Vagina (tissue), 2 donors: ENCODE results near the gene RAD9A.

ENCODE experiments used
- POLR2A ChIP-seq, 2 donors: fragments of 450-650 bp; IDR thresholded peaks; one replicate each; pipeline ENCODE4 v1.6.1; 2017; ENCODE audit warnings: antibody characterized with exemption in 2 of 2, mild to moderate bottlenecking in 2 of 2, moderate library complexity in 2 of 2
- TF ChIP-seq, protein P1 (sequence below), 3 experiments: fragments of 450-650 bp in 2 of 3; fragments of 200-600 bp in 1 of 3; sonication (generic) in 1 of 3; IDR thresholded peaks; one replicate each; pipeline ENCODE4 v1.5.1; 2017 to 2019; ENCODE audit warnings: antibody characterized with exemption in 3 of 3, mild to moderate bottlenecking in 2 of 3, moderate library complexity in 2 of 3

DNA sequence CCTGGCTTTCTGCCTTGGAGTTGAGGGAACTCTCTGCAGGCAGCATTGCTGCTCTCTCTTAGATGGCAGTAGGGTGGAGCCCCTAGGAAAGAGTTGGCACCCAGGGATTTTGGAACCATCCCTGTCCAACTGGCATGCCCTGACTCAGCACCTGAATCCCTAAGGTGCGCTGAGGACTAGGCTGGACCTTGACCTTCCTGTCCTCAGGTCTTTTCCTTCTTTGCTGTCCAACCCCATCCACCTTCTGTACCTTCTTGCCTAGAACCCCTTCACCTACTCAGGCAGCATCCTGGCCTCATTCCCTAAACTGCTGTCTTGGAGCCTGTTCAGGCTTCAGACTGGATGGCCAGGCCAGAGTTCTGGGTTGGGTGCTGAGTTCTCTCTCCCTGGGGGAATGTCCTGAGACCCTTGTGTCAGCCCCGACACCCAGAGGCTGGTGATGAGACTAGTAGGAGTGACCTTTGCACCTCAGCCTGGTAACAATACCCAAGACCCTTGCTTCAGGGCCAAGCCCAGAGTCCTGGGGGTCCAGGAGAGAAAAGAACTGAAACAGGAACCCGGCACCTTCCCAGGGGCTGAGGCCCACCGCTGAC, 35.9 kb upstream of the RAD9A start:
- TF ChIP-seq POLR2A (IDR thresholded peaks at IDR 0.05): no peak
- TF ChIP-seq, protein P1, sequence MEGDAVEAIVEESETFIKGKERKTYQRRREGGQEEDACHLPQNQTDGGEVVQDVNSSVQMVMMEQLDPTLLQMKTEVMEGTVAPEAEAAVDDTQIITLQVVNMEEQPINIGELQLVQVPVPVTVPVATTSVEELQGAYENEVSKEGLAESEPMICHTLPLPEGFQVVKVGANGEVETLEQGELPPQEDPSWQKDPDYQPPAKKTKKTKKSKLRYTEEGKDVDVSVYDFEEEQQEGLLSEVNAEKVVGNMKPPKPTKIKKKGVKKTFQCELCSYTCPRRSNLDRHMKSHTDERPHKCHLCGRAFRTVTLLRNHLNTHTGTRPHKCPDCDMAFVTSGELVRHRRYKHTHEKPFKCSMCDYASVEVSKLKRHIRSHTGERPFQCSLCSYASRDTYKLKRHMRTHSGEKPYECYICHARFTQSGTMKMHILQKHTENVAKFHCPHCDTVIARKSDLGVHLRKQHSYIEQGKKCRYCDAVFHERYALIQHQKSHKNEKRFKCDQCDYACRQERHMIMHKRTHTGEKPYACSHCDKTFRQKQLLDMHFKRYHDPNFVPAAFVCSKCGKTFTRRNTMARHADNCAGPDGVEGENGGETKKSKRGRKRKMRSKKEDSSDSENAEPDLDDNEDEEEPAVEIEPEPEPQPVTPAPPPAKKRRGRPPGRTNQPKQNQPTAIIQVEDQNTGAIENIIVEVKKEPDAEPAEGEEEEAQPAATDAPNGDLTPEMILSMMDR (IDR thresholded peaks at IDR 0.05): no peak
